Neural progenitor cell (in vitro differentiated cells): ENCODE data around the gene AURKAIP1. TPM values are rescaled to one million over a fixed set of nuclear protein-coding genes. Genes with fewer than 3 reads are reported as not detected.

Experiments used
- DNase-seq: peaks from one replicate; pipeline ENCODE4 v3.0.0-alpha.2; 2016; ENCODE audit warnings: low spot score
- H2AFZ ChIP-seq: fragments of 200-600 bp; sonication (generic); replicated peaks from 2 replicates; pipeline ENCODE4 v1.6.1; 2016; ENCODE audit warnings: antibody characterized with exemption
- H3F3A ChIP-seq: fragments of 200-600 bp; sonication (generic); 2 replicates; pipeline ENCODE4 v1.6.1; 2016; ENCODE audit warnings: antibody characterized with exemption, low read depth
- H3K27ac ChIP-seq: fragments of 200-600 bp; sonication (generic); 2 replicates; pipeline ENCODE4 v1.5.1; 2016; ENCODE audit warnings: mild to moderate bottlenecking
- H3K27me3 ChIP-seq: fragments of 200-600 bp; sonication (generic); 2 replicates; pipeline ENCODE4 v1.6.1; 2016; ENCODE audit warnings: mild to moderate bottlenecking, moderate library complexity
- H3K36me3 ChIP-seq: fragments of 200-600 bp; sonication (generic); 2 replicates; pipeline ENCODE4 v1.5.1; 2016
- H3K4me1 ChIP-seq: fragments of 200-600 bp; sonication (generic); 2 replicates; pipeline ENCODE4 v1.6.1; 2016; ENCODE audit warnings: mixed run types
- H3K4me2 ChIP-seq: fragments of 200-600 bp; sonication (generic); 2 replicates; pipeline ENCODE4 v1.6.1; 2016
- H3K4me3 ChIP-seq: fragments of 200-600 bp; sonication (generic); 2 replicates; pipeline ENCODE4 v1.5.1; 2016
- H3K79me2 ChIP-seq: fragments of 200-600 bp; sonication (generic); 2 replicates; pipeline ENCODE4 v1.6.1; 2016; ENCODE audit warnings: low read depth
- H3K9ac ChIP-seq: fragments of 200-600 bp; sonication (generic); 2 replicates; pipeline ENCODE4 v1.6.1; 2016
- H3K9me3 ChIP-seq: fragments of 200-600 bp; sonication (generic); 2 replicates; pipeline ENCODE4 v1.5.1; 2016; ENCODE audit warnings: low read depth
- H4K20me1 ChIP-seq: fragments of 200-600 bp; sonication (generic); 2 replicates; pipeline ENCODE4 v1.6.1; 2016; ENCODE audit warnings: low read depth
- H3K27ac Mint-ChIP-seq: 3 replicates; pipeline ENCODE4 v1.8.0; 2021; ENCODE audit warnings: mixed read lengths
- H3K27me3 Mint-ChIP-seq: 2 replicates; pipeline ENCODE4 v1.8.0; 2022; ENCODE audit warnings: low read depth, mild to moderate bottlenecking, inconsistent platforms, moderate library complexity, mixed read lengths; ENCODE audit not compliant: insufficient read depth
- H3K36me3 Mint-ChIP-seq: 3 replicates; pipeline ENCODE4 v1.8.0; 2021; ENCODE audit warnings: mixed read lengths
- H3K4me1 Mint-ChIP-seq: 3 replicates; pipeline ENCODE4 v1.8.0; 2021; ENCODE audit warnings: mixed read lengths
- H3K4me3 Mint-ChIP-seq: 3 replicates; pipeline ENCODE4 v1.8.0; 2021; ENCODE audit warnings: mild to moderate bottlenecking, moderate library complexity, mixed read lengths
- H3K9me3 Mint-ChIP-seq: 3 replicates; pipeline ENCODE4 v1.8.0; 2020; ENCODE audit warnings: mixed read lengths
- CTCF ChIP-seq: fragments of 200-600 bp; sonication (generic); IDR thresholded peaks from 2 replicates; pipeline ENCODE4 v1.5.1; 2017; ENCODE audit warnings: antibody characterized with exemption, mild to moderate bottlenecking
- EZH2 ChIP-seq: fragments of 200-600 bp; sonication (generic); IDR thresholded peaks from 2 replicates; pipeline ENCODE4 v1.6.1; 2017; ENCODE audit warnings: antibody characterized with exemption, mild to moderate bottlenecking, moderate library complexity
- EZH2phosphoT487 ChIP-seq: fragments of 200-600 bp; sonication (generic); IDR thresholded peaks from 2 replicates; pipeline ENCODE4 v1.6.1; 2017; ENCODE audit warnings: antibody characterized with exemption
- total RNA-seq: library from RNA; depleted of rRNA; stranded (reverse); fragments of >200 nt; gene quantifications from 2 replicates; pipeline ENCODE4 v1.2.3, GENCODE V29; 2015; ENCODE audit warnings: low replicate concordance

AURKAIP1 gene
- total RNA-seq, 1 donor from 2014 or later = 26.4 TPM

GRCh38 chr1:1399872-1400575 lies 25.0 kb upstream of the AURKAIP1 start:
- peaks cover 6% of the 10 kb centered on the region for H3K36me3 ChIP-seq
- DNase-seq = peak; percentile 47
- no peaks in the 10 kb centered on the region for H3K9me3 Mint-ChIP-seq
- no peak overlapping the region for H2AFZ ChIP-seq
- H3K9me3 ChIP-seq = no peaks in the 10 kb centered on the region
- peak overlapping the region; percentile 97 for H3K4me3 ChIP-seq
- peaks cover 8% of the 10 kb centered on the region for H3K27me3 Mint-ChIP-seq
- H4K20me1 ChIP-seq = peaks cover 21% of the 10 kb centered on the region
- H3K4me2 ChIP-seq = peak overlapping the region; percentile 86
- H3K36me3 Mint-ChIP-seq = peaks cover 28% of the 10 kb centered on the region
- H3K9ac ChIP-seq = peak overlapping the region; percentile 87
- peaks cover 74% of the 10 kb centered on the region for H3K79me2 ChIP-seq
- H3F3A ChIP-seq = peaks cover 43% of the 10 kb centered on the region
- TF ChIP-seq EZH2 = peak; percentile 9
- no peak for TF ChIP-seq EZH2phosphoT487
- TF ChIP-seq CTCF = no peak
- peak overlapping the region; percentile 96 for H3K4me3 Mint-ChIP-seq
- peaks cover 23% of the 10 kb centered on the region for H3K4me1 Mint-ChIP-seq
- H3K27ac ChIP-seq = no peak overlapping the region
- H3K27me3 ChIP-seq = no peaks in the 10 kb centered on the region
- H3K27ac Mint-ChIP-seq = peak overlapping the region; percentile 87
- peaks cover 11% of the 10 kb centered on the region for H3K4me1 ChIP-seq

GRCh38 chr1:1399187-1399871 lies 24.3 kb upstream of the AURKAIP1 start, which contains the start of gene CCNL2:
Gene CCNL2, minus strand, starts transcription at chr1:1399335. Its CDS starts 29 bp downstream, at chr1:1399306.
- Histone ChIP-seq H3F3A (peaks cover 43% of the 10 kb centered on the region), H3K4me2 (peak within 1 kb of the TSS; percentile 90), H3K9ac (peak within 1 kb of the TSS; percentile 99), H3K27me3 (no peaks in the 10 kb centered on the region), H3K36me3 (peaks cover 6% of the 10 kb centered on the region), H3K4me3 (peak within 1 kb of the TSS; percentile 97), H4K20me1 (peaks cover 21% of the 10 kb centered on the region), H3K9me3 (no peaks in the 10 kb centered on the region), H3K79me2 (peaks cover 71% of the 10 kb centered on the region), H2AFZ (no peak within 1 kb of the TSS), H3K4me1 (peaks cover 11% of the 10 kb centered on the region), H3K27ac (peak within 1 kb of the TSS; percentile 6)
- TF ChIP-seq EZH2 (peak; percentile 39), CTCF (peak; percentile 65), EZH2phosphoT487 (no peak)
- DNase-seq = peak; percentile 100
- H3K36me3 Mint-ChIP-seq = peaks cover 28% of the 10 kb centered on the region
- H3K9me3 Mint-ChIP-seq = no peaks in the 10 kb centered on the region
- H3K4me1 Mint-ChIP-seq = peaks cover 23% of the 10 kb centered on the region
- peaks cover 8% of the 10 kb centered on the region for H3K27me3 Mint-ChIP-seq
- peak within 1 kb of the TSS; percentile 74 for H3K27ac Mint-ChIP-seq
- peak within 1 kb of the TSS; percentile 96 for H3K4me3 Mint-ChIP-seq

GRCh38 chr1:1398677-1399186 lies 23.7 kb upstream of the AURKAIP1 start:
- peak overlapping the region; percentile 74 for H3K27ac Mint-ChIP-seq
- no peak for DNase-seq

More at GRCh38 chr1:1398677-1399186, 23.7 kb upstream of the AURKAIP1 start:
- peaks cover 76% of the 10 kb centered on the region for H3K79me2 ChIP-seq
- H4K20me1 ChIP-seq = peaks cover 21% of the 10 kb centered on the region
- peak overlapping the region; percentile 97 for H3K4me3 ChIP-seq
- Mint-ChIP-seq H3K36me3 (peaks cover 30% of the 10 kb centered on the region), H3K4me3 (peak overlapping the region; percentile 96), H3K9me3 (no peaks in the 10 kb centered on the region), H3K4me1 (peaks cover 23% of the 10 kb centered on the region), H3K27me3 (peaks cover 10% of the 10 kb centered on the region)
- no peaks in the 10 kb centered on the region for H3K9me3 ChIP-seq
- no peaks in the 10 kb centered on the region for H3K27me3 ChIP-seq
- peaks cover 11% of the 10 kb centered on the region for H3K4me1 ChIP-seq
- H3F3A ChIP-seq = peaks cover 40% of the 10 kb centered on the region
- H2AFZ ChIP-seq = no peak overlapping the region
- H3K36me3 ChIP-seq = peaks cover 6% of the 10 kb centered on the region
- H3K4me2 ChIP-seq = peak overlapping the region; percentile 90
- peak overlapping the region; percentile 6 for H3K27ac ChIP-seq
- TF ChIP-seq EZH2 = no peak
- TF ChIP-seq CTCF = no peak
- peak overlapping the region; percentile 99 for H3K9ac ChIP-seq
